Measurements from ENCODE around the gene PCTP.

PCTP gene

GRCh38 chr17:55743103-55743679 is 7.7 kb upstream of the PCTP start:
- no peak overlapping the region for H3K4me3 ChIP-seq (ENCODE audit: low read length)
- H3K9ac ChIP-seq (ENCODE audit: low read depth, low read length): no peak overlapping the region
- H3K9me3 ChIP-seq (ENCODE audit: insufficient read depth, low read depth, low read length): no peaks in the 10 kb centered on the region
- H3K27ac ChIP-seq (ENCODE audit: low read length): no peak overlapping the region
- H3K27me3 ChIP-seq (ENCODE audit: insufficient read depth, low read length): no peaks in the 10 kb centered on the region
- H3K36me3 ChIP-seq (ENCODE audit: insufficient read depth, low read depth, low read length): no peaks in the 10 kb centered on the region
- no peaks in the 10 kb centered on the region for H3K4me1 ChIP-seq (ENCODE audit: insufficient read depth, low read length)

- Histone ChIP-seq H3K4me1 (ENCODE audit: insufficient read depth, low read length) (no peaks in the 10 kb centered on the region), H3K9me3 (ENCODE audit: insufficient read depth, low read depth, low read length) (no peaks in the 10 kb centered on the region), H3K9ac (ENCODE audit: low read depth, low read length) (no peak overlapping the region), H3K27me3 (ENCODE audit: insufficient read depth, low read length) (no peaks in the 10 kb centered on the region), H3K36me3 (ENCODE audit: insufficient read depth, low read depth, low read length) (no peaks in the 10 kb centered on the region), H3K4me3 (ENCODE audit: low read length) (no peak overlapping the region), H3K27ac (ENCODE audit: low read length) (no peak overlapping the region)
Observed at GRCh38 chr17:55745258-55745657, 5.6 kb upstream of the PCTP start.

GRCh38 chr17:55746466-55746865 is 4.4 kb upstream of the PCTP start:
- no peaks in the 10 kb centered on the region for H3K9me3 ChIP-seq (ENCODE audit: insufficient read depth, low read depth, low read length)
- no peak overlapping the region for H3K4me3 ChIP-seq (ENCODE audit: low read length)
- no peaks in the 10 kb centered on the region for H3K36me3 ChIP-seq (ENCODE audit: insufficient read depth, low read depth, low read length)
- H3K9ac ChIP-seq (ENCODE audit: low read depth, low read length): no peak overlapping the region
- H3K4me1 ChIP-seq (ENCODE audit: insufficient read depth, low read length): no peaks in the 10 kb centered on the region
- H3K27ac ChIP-seq (ENCODE audit: low read length): no peak overlapping the region
- H3K27me3 ChIP-seq (ENCODE audit: insufficient read depth, low read length): no peaks in the 10 kb centered on the region

GRCh38 chr17:55747209-55747608 is 3.6 kb upstream of the PCTP start:
- H3K27ac ChIP-seq (ENCODE audit: low read length): no peak overlapping the region
- no peaks in the 10 kb centered on the region for H3K9me3 ChIP-seq (ENCODE audit: insufficient read depth, low read depth, low read length)
- H3K27me3 ChIP-seq (ENCODE audit: insufficient read depth, low read length): no peaks in the 10 kb centered on the region
- H3K9ac ChIP-seq (ENCODE audit: low read depth, low read length): no peak overlapping the region
- H3K4me3 ChIP-seq (ENCODE audit: low read length): no peak overlapping the region
- peaks cover 5% of the 10 kb centered on the region; the same call in 1 of the 2 replicates for H3K4me1 ChIP-seq (ENCODE audit: insufficient read depth, low read length)
- no peaks in the 10 kb centered on the region for H3K36me3 ChIP-seq (ENCODE audit: insufficient read depth, low read depth, low read length)

- H3K4me3 ChIP-seq (ENCODE audit: low read length): no peak overlapping the region
- no peak overlapping the region for H3K27ac ChIP-seq (ENCODE audit: low read length)
- H3K9me3 ChIP-seq (ENCODE audit: insufficient read depth, low read depth, low read length): no peaks in the 10 kb centered on the region
- H3K27me3 ChIP-seq (ENCODE audit: insufficient read depth, low read length): no peaks in the 10 kb centered on the region
- no peak overlapping the region for H3K9ac ChIP-seq (ENCODE audit: low read depth, low read length)
- H3K4me1 ChIP-seq (ENCODE audit: insufficient read depth, low read length): peaks cover 5% of the 10 kb centered on the region; the same call in 1 of the 2 replicates
- no peaks in the 10 kb centered on the region for H3K36me3 ChIP-seq (ENCODE audit: insufficient read depth, low read depth, low read length)
Observed at GRCh38 chr17:55748841-55749240, 2.0 kb upstream of the PCTP start.

GRCh38 chr17:55749985-55750384 is 866 bp upstream of the PCTP start:
- Histone ChIP-seq H3K9ac (ENCODE audit: low read depth, low read length) (no peak overlapping the region), H3K9me3 (ENCODE audit: insufficient read depth, low read depth, low read length) (no peaks in the 10 kb centered on the region), H3K27ac (ENCODE audit: low read length) (no peak overlapping the region)

GRCh38 chr17:55751720-55752250 is 934 bp downstream of the PCTP start:
- Histone ChIP-seq H3K4me3 (ENCODE audit: low read length) (peak overlapping the region; percentile 82), H3K9me3 (ENCODE audit: insufficient read depth, low read depth, low read length) (no peaks in the 10 kb centered on the region), H3K27ac (ENCODE audit: low read length) (no peak overlapping the region), H3K27me3 (ENCODE audit: insufficient read depth, low read length) (no peaks in the 10 kb centered on the region), H3K4me1 (ENCODE audit: insufficient read depth, low read length) (peaks cover 5% of the 10 kb centered on the region; the same call in 1 of the 2 replicates), H3K9ac (ENCODE audit: low read depth, low read length) (peak overlapping the region; percentile 68; the same call in 1 of the 2 replicates), H3K36me3 (ENCODE audit: insufficient read depth, low read depth, low read length) (no peaks in the 10 kb centered on the region)

More at GRCh38 chr17:55749985-55750384, 866 bp upstream of the PCTP start:
- peaks cover 5% of the 10 kb centered on the region; the same call in 1 of the 2 replicates for H3K4me1 ChIP-seq (ENCODE audit: insufficient read depth, low read length)
- no peaks in the 10 kb centered on the region for H3K36me3 ChIP-seq (ENCODE audit: insufficient read depth, low read depth, low read length)
- no peak overlapping the region for H3K4me3 ChIP-seq (ENCODE audit: low read length)
- no peaks in the 10 kb centered on the region for H3K27me3 ChIP-seq (ENCODE audit: insufficient read depth, low read length)

- Histone ChIP-seq H3K27me3 (ENCODE audit: insufficient read depth, low read length) (no peaks in the 10 kb centered on the region), H3K4me1 (ENCODE audit: insufficient read depth, low read length) (peaks cover 3% of the 10 kb centered on the region; the same call in 1 of the 2 replicates), H3K9me3 (ENCODE audit: insufficient read depth, low read depth, low read length) (no peaks in the 10 kb centered on the region), H3K4me3 (ENCODE audit: low read length) (no peak overlapping the region), H3K9ac (ENCODE audit: low read depth, low read length) (no peak overlapping the region), H3K27ac (ENCODE audit: low read length) (no peak overlapping the region), H3K36me3 (ENCODE audit: insufficient read depth, low read depth, low read length) (no peaks in the 10 kb centered on the region)
Observed at GRCh38 chr17:55756689-55757088, 5.8 kb downstream of the PCTP start.

- no peaks in the 10 kb centered on the region for H3K36me3 ChIP-seq (ENCODE audit: insufficient read depth, low read depth, low read length)
- H3K27me3 ChIP-seq (ENCODE audit: insufficient read depth, low read length): no peaks in the 10 kb centered on the region
- H3K4me3 ChIP-seq (ENCODE audit: low read length): no peak overlapping the region
- H3K4me1 ChIP-seq (ENCODE audit: insufficient read depth, low read length): no peaks in the 10 kb centered on the region
- no peak overlapping the region for H3K27ac ChIP-seq (ENCODE audit: low read length)
- no peaks in the 10 kb centered on the region for H3K9me3 ChIP-seq (ENCODE audit: insufficient read depth, low read depth, low read length)
- no peak overlapping the region for H3K9ac ChIP-seq (ENCODE audit: low read depth, low read length)
Observed at GRCh38 chr17:55757659-55758058, 6.8 kb downstream of the PCTP start.

GRCh38 chr17:55758171-55758570 is 7.3 kb downstream of the PCTP start:
- no peak overlapping the region for H3K9ac ChIP-seq (ENCODE audit: low read depth, low read length)
- no peaks in the 10 kb centered on the region for H3K27me3 ChIP-seq (ENCODE audit: insufficient read depth, low read length)
- no peaks in the 10 kb centered on the region for H3K4me1 ChIP-seq (ENCODE audit: insufficient read depth, low read length)
- H3K9me3 ChIP-seq (ENCODE audit: insufficient read depth, low read depth, low read length): no peaks in the 10 kb centered on the region
- H3K27ac ChIP-seq (ENCODE audit: low read length): no peak overlapping the region
- H3K4me3 ChIP-seq (ENCODE audit: low read length): no peak overlapping the region
- H3K36me3 ChIP-seq (ENCODE audit: insufficient read depth, low read depth, low read length): no peaks in the 10 kb centered on the region

GRCh38 chr17:55760643-55761355 is 9.9 kb downstream of the PCTP start:
- no peak overlapping the region for H3K27ac ChIP-seq (ENCODE audit: low read length)
- no peak overlapping the region for H3K4me3 ChIP-seq (ENCODE audit: low read length)
- no peaks in the 10 kb centered on the region for H3K36me3 ChIP-seq (ENCODE audit: insufficient read depth, low read depth, low read length)
- H3K9me3 ChIP-seq (ENCODE audit: insufficient read depth, low read depth, low read length): no peaks in the 10 kb centered on the region
- no peaks in the 10 kb centered on the region for H3K27me3 ChIP-seq (ENCODE audit: insufficient read depth, low read length)
- H3K4me1 ChIP-seq (ENCODE audit: insufficient read depth, low read length): no peaks in the 10 kb centered on the region
- H3K9ac ChIP-seq (ENCODE audit: low read depth, low read length): no peak overlapping the region
